ENCODE data around the gene UGGT2. TPM values are rescaled to one million over a fixed set of nuclear protein-coding genes. Genes with fewer than 3 reads are reported as not detected.

The UGGT2 gene
- total RNA-seq, 1 experiment from 2014 or later = 34.5 TPM

GRCh38 chr13:96036515-96036914 lies 16.7 kb downstream of the UGGT2 start:
- no peak overlapping the region for H3K4ac ChIP-seq (ENCODE audit: low read depth, low read length)
- no peak overlapping the region for H2BK12ac ChIP-seq (ENCODE audit: insufficient read length, low read depth, low read length)
- no peaks in the 10 kb centered on the region for H3K27me3 Mint-ChIP-seq (ENCODE audit: low read depth)
- no peak overlapping the region for H2BK20ac ChIP-seq (ENCODE audit: low read depth, low read length, poor library complexity, severe bottlenecking)
- no peak overlapping the region for H2BK120ac ChIP-seq (ENCODE audit: low read depth, low read length, poor library complexity, severe bottlenecking)
- no peak for DNase-seq
- no peak overlapping the region for H3T11ph ChIP-seq (ENCODE audit: low read length)
- no peak overlapping the region for H3K18ac ChIP-seq (ENCODE audit: insufficient read length, low read depth, low read length)
- H3K27me3 ChIP-seq (ENCODE audit: insufficient read depth, low read length) = no peaks in the 10 kb centered on the region
- H2AFZ ChIP-seq (ENCODE audit: low read length) = no peak overlapping the region
- no peaks in the 10 kb centered on the region for H4K20me1 ChIP-seq (ENCODE audit: control insufficient read depth, insufficient read depth, insufficient read length)
- H3K14ac ChIP-seq (ENCODE audit: insufficient read depth, low read length) = no peak overlapping the region
- H3K4me1 Mint-ChIP-seq = peaks cover 23 to 51% of the 10 kb centered on the region in 2 experiments
- no peak overlapping the region for H2AK5ac ChIP-seq (ENCODE audit: insufficient read length, low read length)
- no peak overlapping the region for H4K8ac ChIP-seq (replicated peaks; ENCODE audit: insufficient read length, low read depth, low read length)
- no CpG with 5 or more reads among the region's 1 CpG for WGBS (ENCODE audit: extremely low coverage, insufficient read length, low lambda C conversion rate)
- H3K36me3 Mint-ChIP-seq (ENCODE audit: insufficient read depth in 1 of 3, low read depth in 3 of 3) = peaks cover 10 to 18% (median 12%) of the 10 kb centered on the region in 3 experiments
- peaks cover 0 to 3% of the 10 kb centered on the region in 2 experiments; a peak in 1 of 5 replicates for H3K9me3 Mint-ChIP-seq
- H2BK15ac ChIP-seq (ENCODE audit: low read depth, low read length) = no peak overlapping the region
- no peak overlapping the region for H3K27ac ChIP-seq (ENCODE audit: insufficient read length, low read depth, low read length)
- peaks cover 1% of the 10 kb centered on the region for H3K23me2 ChIP-seq (ENCODE audit: insufficient read length, low read depth, low read length, poor library complexity, severe bottlenecking)
- no peak overlapping the region for H3K56ac ChIP-seq (ENCODE audit: insufficient read length, low read depth, low read length)
- no peaks in the 10 kb centered on the region; the same call in none of the 2 replicates for H3K4me1 ChIP-seq (ENCODE audit: insufficient read depth, low read length)
- no peak for TF ChIP-seq CTCF (conservative IDR thresholded peaks at IDR 0.05)
- no peak overlapping the region for H4K5ac ChIP-seq (ENCODE audit: insufficient read length, low read depth, low read length)
- H4K91ac ChIP-seq (ENCODE audit: insufficient read length, low read depth, low read length) = no peak overlapping the region
- H3K9me3 ChIP-seq (ENCODE audit: control insufficient read depth, low read depth, low read length) = no peaks in the 10 kb centered on the region
- no peak overlapping the region for H3K9ac ChIP-seq (ENCODE audit: extremely low read depth, insufficient read length, low read length)
- H3K4me3 Mint-ChIP-seq = no peak overlapping the region
- H3K23ac ChIP-seq (ENCODE audit: insufficient read length, low read depth, low read length) = no peak overlapping the region
- H3K4me2 ChIP-seq (ENCODE audit: insufficient read depth, insufficient read length, low read length) = no peak overlapping the region
- peaks cover 7% of the 10 kb centered on the region for H3K79me1 ChIP-seq (ENCODE audit: insufficient read depth, low read depth, low read length, poor library complexity, severe bottlenecking)
- H3K27ac Mint-ChIP-seq = no peak overlapping the region
- no peak overlapping the region for H2BK5ac ChIP-seq (ENCODE audit: insufficient read length, low read length)
- peaks cover 15% of the 10 kb centered on the region; the same call in 1 of the 2 replicates for H3K79me2 ChIP-seq (ENCODE audit: insufficient read depth, low read length)
